Heart left ventricle (tissue), 16 donors: ENCODE results near the gene TUBA8. TPM values are rescaled to one million over a fixed set of nuclear protein-coding genes. Genes with fewer than 3 reads are reported as not detected.
"Not testable (repeated sequence)": the region's sequence is repeated elsewhere in the genome, so short reads cannot be mapped to it uniquely, and the experiment has no call there.

Experiments
- ATAC-seq, 4 donors: fragments of 200-7000 bp; cut with Tn5 transposase; one replicate each; pipeline ENCODE4 v1.9.1; 2020 to 2022; ENCODE audit warnings: moderate library complexity in 4 of 4, mild to moderate bottlenecking in 3 of 4, moderate number of reproducible peaks in 1 of 4
- DNase-seq, 5 donors: peaks; one replicate each; pipeline ENCODE4 v3.0.0-alpha.2; 2020
- H3K27ac ChIP-seq, 12 donors: fragments of 200-600 bp; sonication (generic) in 4 of 12; one replicate each; pipeline versions ENCODE4 v1.5.0 to v1.8.0; 2016 to 2022; ENCODE audit warnings: mild to moderate bottlenecking in 2 of 12
- H3K27me3 ChIP-seq, 9 donors: fragments of 200-600 bp; sonication (generic) in 2 of 9; one replicate each; pipeline versions ENCODE4 v1.5.1 to v1.8.0; 2016 to 2022; ENCODE audit warnings: mild to moderate bottlenecking in 3 of 9
- H3K36me3 ChIP-seq, 9 donors: fragments of 200-600 bp; sonication (generic) in 2 of 9; one replicate each; pipeline versions ENCODE4 v1.5.0 to v1.8.0; 2018 to 2022; ENCODE audit warnings: mild to moderate bottlenecking in 2 of 9
- H3K4me1 ChIP-seq, 12 donors: fragments of 200-600 bp; sonication (generic) in 4 of 12; one replicate each; pipeline versions ENCODE4 v1.5.0 to v1.8.0; 2016 to 2022; ENCODE audit warnings: mild to moderate bottlenecking in 3 of 12
- H3K4me3 ChIP-seq, 12 donors: fragments of 200-600 bp; sonication (generic) in 4 of 12; one replicate each; pipeline versions ENCODE4 v1.5.0 to v1.8.0; 2017 to 2022; ENCODE audit warnings: mild to moderate bottlenecking in 9 of 12, moderate library complexity in 4 of 12
- H3K9me3 ChIP-seq, 12 donors: fragments of 200-600 bp; sonication (generic) in 4 of 12; one replicate each; pipeline versions ENCODE4 v1.5.0 to v1.8.0; 2016 to 2022; ENCODE audit warnings: mild to moderate bottlenecking in 1 of 12
- WGBS, 4 donors: extraction: QIAGEN DNeasy Blood & Tissue Kit in 2 of 4; methylation state at CpG; one replicate each; pipeline versions ENCODE4 v1.1.5 to v1.1.7; 2013 to 2018; 5-methylcytosine and 5-hydroxymethylcytosine counted together
- intact Hi-C, 10 donors: fragments of 100-400 bp; cut with DNase I; formaldehyde crosslinking; loops; one replicate each; pipeline versions ENCODE4 v1.11.1 to v1.14.2; 2022
- polyA plus RNA-seq, 2 donors: library from polyadenylated mRNA; stranded (reverse); fragments of 200-250 nt; gene quantifications; one replicate each; pipeline ENCODE4 v1.2.3, GENCODE V29; 2013
- total RNA-seq, 9 donors: library from RNA; depleted of rRNA in 2 of 9; stranded (reverse); fragments of >200 nt in 2 of 9; fragmentation: NEBNext Ultra II Directional in 3 of 9; extraction: Animal tissue kit (Norgen Biotek cat#: 25700) in 3 of 9; gene quantifications; one replicate each; pipeline versions ENCODE4 v1.1.0 to v1.2.4, GENCODE V29; 2016 to 2023
- donor health status: ischemic (EF 13 %, LVEDD 7.1; RV severe dilation, severe dysfunction).
- donor health status: healthy with polysubstance abuse.
- donor health status: DM: no; HTN: yes; CAD: no.
- donor health status: DM: no; HTN: no; CAD: no.
- donor health status: ischemic (EF 25% LVEDD 6.9; RV normal size, moderate dysfunction).
- donor health status: ischemic (EF 25% LVEDD 5.7; RV mildly dilated, moderate dysfunction).
- donor health status: healthy.
- donor health status: DM: yes; HTN: yes; CAD: no.
- donor health status: ischemic (EF 35%, LVEDD 5.7; RV mildly dilated, moderate dysfunction).
- donor health status: nonischemic (EF 11% LVEDD 7.7; RV severe dilation, severe dysfunction).
- donor health status: DM: yes; HTN: yes; CAD: no.
- donor health status: PGD.
- donor health status: ischemic (EF 29% LVEDD 5.4; RV normal size, mild dysfunction).
- donor health status: nonischemic (EF 23%, LVEDD 6.1; RV moderate dilation, normal function).

The TUBA8 gene
- total and polyA plus RNA-seq, 11 donors = 44.1 to 338 (median 92.2) TPM

DNA sequence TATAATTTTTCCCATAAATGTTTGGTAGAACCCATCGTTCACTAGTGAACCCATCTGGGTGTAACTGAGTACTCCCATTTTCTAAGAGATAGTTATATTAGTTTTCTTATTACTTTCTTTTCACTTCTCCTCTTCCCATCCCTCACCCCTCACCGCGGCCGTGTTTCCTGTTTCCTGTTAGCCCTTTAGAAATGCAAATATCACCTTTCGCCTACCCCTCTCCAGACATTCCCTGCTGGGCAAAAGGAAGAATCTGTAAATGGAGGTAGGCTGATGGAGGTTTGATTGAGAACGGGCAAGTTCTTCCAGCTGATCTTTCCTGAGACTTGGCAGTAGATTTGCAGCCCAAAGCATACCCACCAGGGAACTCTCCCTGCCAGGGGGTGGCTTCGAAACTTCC lies 54.7 kb downstream of the TUBA8 start:
- H3K36me3 ChIP-seq = peaks cover 0 to 39% (median 7%) of the 10 kb centered on the region in 9 donors
- ATAC-seq, H3K4me3 ChIP-seq, H3K27me3 ChIP-seq, H3K27ac ChIP-seq, H3K9me3 ChIP-seq, intact Hi-C loops, DNase-seq, H3K4me1 ChIP-seq: not testable (repeated sequence)
- 49 to 86% (median 65%) methylated on average over 1 to 2 of the region's 7 CpGs; no CpG with 5 or more reads in 1 of the 4 donors for WGBS, 4 donors

DNA sequence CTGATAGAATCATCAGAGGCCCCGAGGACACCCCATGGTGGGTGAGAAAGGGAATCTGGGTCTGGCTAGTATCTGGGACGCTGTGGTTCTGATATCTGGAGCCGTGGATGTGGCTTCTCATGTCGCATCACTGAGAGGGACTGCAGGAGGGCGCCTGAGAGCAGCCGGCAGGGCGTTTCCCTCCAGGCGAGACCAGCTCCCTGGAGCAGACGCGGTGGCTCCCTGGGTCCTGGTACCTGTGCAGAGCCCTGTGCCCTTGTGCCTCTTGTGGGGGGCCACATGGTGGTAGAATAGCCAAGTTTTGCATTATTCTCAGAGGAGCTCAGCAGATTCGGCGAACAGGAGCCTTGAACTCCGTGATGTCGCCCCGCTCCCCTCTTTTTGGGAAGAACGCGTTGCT lies 59.7 kb downstream of the TUBA8 start:
- intact Hi-C loops = not testable (repeated sequence)
- H3K36me3 ChIP-seq = peaks cover 0 to 52% (median 10%) of the 10 kb centered on the region in 9 donors

DNA sequence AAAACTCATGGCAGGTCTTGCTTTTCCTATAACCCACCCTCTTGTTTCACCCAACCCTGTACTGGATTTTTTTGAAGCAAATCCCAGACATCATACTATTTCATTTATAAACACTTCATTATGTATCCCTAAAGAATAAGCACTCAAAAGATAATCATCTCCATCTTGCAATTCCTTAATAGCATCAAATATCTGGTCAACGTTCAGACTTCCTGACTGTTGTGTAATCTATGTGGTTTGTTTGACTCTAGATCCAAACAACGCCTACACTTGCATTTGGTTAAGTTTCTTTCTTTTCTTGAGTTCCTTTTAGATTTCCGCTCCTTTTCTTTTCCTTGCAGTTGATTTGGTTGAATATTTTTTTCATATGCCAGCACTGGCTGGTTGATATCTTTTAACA lies 61.6 kb downstream of the TUBA8 start:
- intact Hi-C loops, H3K27me3 ChIP-seq, H3K9me3 ChIP-seq, H3K27ac ChIP-seq, H3K4me1 ChIP-seq, DNase-seq, H3K4me3 ChIP-seq, ATAC-seq: not testable (repeated sequence)
- WGBS, 4 donors = 66 to 81% (median 79%) methylated on average over 3 of the region's 3 CpGs
- H3K36me3 ChIP-seq = peaks cover 0 to 49% (median 10%) of the 10 kb centered on the region in 9 donors

More for the DNA sequence above, 59.7 kb downstream of the TUBA8 start:
- not testable (repeated sequence) for H3K27ac ChIP-seq, H3K4me3 ChIP-seq, H3K27me3 ChIP-seq, ATAC-seq, H3K9me3 ChIP-seq, DNase-seq, H3K4me1 ChIP-seq
- WGBS, 4 donors = 84 to 90% (median 86%) methylated on average over 9 to 17 of the region's 17 CpGs

DNA sequence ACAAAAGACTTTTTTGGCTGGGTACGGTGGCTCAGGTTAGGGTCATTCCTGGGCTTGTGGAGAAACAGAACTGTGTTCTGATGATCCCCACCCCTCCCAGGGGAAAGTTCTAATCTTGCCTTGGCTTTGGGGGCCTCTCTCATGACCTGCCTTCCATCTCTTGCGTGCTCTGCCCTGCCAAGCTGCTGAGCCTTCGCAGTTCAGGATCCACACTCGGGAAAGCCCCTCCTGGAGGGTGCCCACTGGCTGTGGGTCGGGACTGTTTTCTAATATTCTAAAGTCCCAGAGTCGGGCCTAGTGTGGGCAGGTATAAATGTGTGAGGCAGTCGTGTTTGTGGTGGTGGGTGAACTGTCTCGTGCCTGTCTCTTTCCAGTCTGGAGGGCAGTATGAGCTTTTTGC lies 62.2 kb downstream of the TUBA8 start:
- intact Hi-C loops, H3K9me3 ChIP-seq, H3K4me1 ChIP-seq, H3K4me3 ChIP-seq, H3K27ac ChIP-seq, H3K27me3 ChIP-seq, ATAC-seq, DNase-seq: not testable (repeated sequence)
- 83 to 89% (median 86%) methylated on average over 6 to 8 of the region's 8 CpGs for WGBS, 4 donors
- peaks cover 0 to 46% (median 10%) of the 10 kb centered on the region in 9 donors for H3K36me3 ChIP-seq

DNA sequence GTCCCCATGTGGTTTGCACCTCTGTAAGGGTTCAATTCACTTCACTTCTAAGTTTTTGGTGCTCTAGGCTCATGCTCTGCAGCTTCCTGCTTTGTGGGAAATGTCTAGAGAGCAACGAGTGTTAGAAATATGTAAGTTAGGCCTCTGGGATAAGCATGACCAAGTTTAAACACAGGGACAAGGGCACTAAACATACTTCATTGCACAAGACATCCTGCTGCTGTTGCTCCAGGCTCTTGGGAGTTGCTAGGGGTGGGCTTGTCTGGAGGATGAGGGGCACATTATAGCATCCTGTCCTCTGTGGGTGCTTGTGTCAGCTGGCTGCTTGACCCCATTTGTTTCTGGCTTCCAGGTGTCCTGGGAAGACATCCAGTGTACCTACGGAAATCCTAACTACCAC lies 62.8 kb downstream of the TUBA8 start:
- WGBS, 4 donors = 77 to 90% (median 79%) methylated on average over 1 to 2 of the region's 2 CpGs
- H3K27me3 ChIP-seq, intact Hi-C loops: not testable (repeated sequence)

More for the DNA sequence above, 62.8 kb downstream of the TUBA8 start:
- not testable (repeated sequence) for ATAC-seq, DNase-seq, H3K4me3 ChIP-seq, H3K9me3 ChIP-seq, H3K27ac ChIP-seq, H3K4me1 ChIP-seq
- peaks cover 0 to 39% (median 8%) of the 10 kb centered on the region in 9 donors for H3K36me3 ChIP-seq

Other genes starting within 250 kb of the TUBA8 start
- 100 to 1,000 TPM in 5 of 9 donors, 10 to 100 TPM in 4; 41.3 to 125 (median 101) TPM for gene MICAL3, start 86.2 kb upstream of the TUBA8 start, total RNA-seq
- gene MICAL3, start 86.2 kb upstream of the TUBA8 start, polyA plus RNA-seq = 10 to 100 TPM; 45.1 to 51.6 TPM
- gene PEX26, start 32.8 kb upstream of the TUBA8 start, total RNA-seq = 10 to 100 TPM; 15.8 to 27.3 (median 22.0) TPM
- gene PEX26, start 32.8 kb upstream of the TUBA8 start, polyA plus RNA-seq = 10 to 100 TPM; 11.7 to 21.9 TPM
- gene USP18, start 39.4 kb downstream of the TUBA8 start, total RNA-seq = 1 to 10 TPM; 2.0 to 7.2 (median 3.4) TPM
- 1 to 10 TPM; 2.6 to 2.8 TPM for gene USP18, start 39.4 kb downstream of the TUBA8 start, polyA plus RNA-seq